GM13977 (cell line): ENCODE measurements around the gene PHLDB1.

Experiments used
- DNase-seq: peaks from one replicate; pipeline ENCODE4 v3.0.0; 2012; ENCODE audit warnings: low spot score
- in situ Hi-C: fragments of 300-500 bp; cut with MboI; formaldehyde crosslinking; loops from one replicate; pipeline ENCODE4 v1.12.0; 2022; ENCODE audit warnings: low sequenced_read_pairs, low pct_unique_long_range_greater_than_20kb, mixed read lengths, inconsistent platforms; ENCODE audit not compliant: unreplicated experiment
- TF ChIP-seq, protein P1 (sequence below): IDR thresholded peaks from 2 replicates; pipeline ENCODE4 v1.5.1; 2012; ENCODE audit warnings: mild to moderate bottlenecking, control low read depth; ENCODE audit not compliant: insufficient read depth; ENCODE audit errors: extremely low read depth, missing control alignments

The PHLDB1 gene

DNA sequence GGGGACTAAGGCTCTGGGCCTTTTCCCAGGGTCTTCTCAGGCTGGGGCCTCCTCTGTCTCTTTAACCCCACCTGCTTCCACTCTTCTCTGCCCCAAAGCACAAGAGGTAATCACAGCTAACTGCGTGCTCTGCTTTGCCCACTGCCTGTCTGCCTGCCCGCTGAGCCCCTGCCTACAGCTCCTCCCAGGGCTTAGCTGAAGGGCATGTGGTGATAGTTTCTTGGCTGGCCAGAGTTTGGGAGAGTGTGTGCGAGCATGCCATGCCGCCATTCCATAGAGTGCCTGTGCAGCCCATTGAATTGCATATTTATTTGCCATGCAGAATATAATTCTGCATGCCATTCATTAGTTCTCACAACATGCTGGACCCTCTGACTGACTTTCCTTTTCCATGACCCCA is 32.5 kb downstream of the PHLDB1 start:
- TF ChIP-seq, protein P1, sequence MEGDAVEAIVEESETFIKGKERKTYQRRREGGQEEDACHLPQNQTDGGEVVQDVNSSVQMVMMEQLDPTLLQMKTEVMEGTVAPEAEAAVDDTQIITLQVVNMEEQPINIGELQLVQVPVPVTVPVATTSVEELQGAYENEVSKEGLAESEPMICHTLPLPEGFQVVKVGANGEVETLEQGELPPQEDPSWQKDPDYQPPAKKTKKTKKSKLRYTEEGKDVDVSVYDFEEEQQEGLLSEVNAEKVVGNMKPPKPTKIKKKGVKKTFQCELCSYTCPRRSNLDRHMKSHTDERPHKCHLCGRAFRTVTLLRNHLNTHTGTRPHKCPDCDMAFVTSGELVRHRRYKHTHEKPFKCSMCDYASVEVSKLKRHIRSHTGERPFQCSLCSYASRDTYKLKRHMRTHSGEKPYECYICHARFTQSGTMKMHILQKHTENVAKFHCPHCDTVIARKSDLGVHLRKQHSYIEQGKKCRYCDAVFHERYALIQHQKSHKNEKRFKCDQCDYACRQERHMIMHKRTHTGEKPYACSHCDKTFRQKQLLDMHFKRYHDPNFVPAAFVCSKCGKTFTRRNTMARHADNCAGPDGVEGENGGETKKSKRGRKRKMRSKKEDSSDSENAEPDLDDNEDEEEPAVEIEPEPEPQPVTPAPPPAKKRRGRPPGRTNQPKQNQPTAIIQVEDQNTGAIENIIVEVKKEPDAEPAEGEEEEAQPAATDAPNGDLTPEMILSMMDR: no peak
- DNase-seq: no peak
- in situ Hi-C loops: no loop called here

DNA sequence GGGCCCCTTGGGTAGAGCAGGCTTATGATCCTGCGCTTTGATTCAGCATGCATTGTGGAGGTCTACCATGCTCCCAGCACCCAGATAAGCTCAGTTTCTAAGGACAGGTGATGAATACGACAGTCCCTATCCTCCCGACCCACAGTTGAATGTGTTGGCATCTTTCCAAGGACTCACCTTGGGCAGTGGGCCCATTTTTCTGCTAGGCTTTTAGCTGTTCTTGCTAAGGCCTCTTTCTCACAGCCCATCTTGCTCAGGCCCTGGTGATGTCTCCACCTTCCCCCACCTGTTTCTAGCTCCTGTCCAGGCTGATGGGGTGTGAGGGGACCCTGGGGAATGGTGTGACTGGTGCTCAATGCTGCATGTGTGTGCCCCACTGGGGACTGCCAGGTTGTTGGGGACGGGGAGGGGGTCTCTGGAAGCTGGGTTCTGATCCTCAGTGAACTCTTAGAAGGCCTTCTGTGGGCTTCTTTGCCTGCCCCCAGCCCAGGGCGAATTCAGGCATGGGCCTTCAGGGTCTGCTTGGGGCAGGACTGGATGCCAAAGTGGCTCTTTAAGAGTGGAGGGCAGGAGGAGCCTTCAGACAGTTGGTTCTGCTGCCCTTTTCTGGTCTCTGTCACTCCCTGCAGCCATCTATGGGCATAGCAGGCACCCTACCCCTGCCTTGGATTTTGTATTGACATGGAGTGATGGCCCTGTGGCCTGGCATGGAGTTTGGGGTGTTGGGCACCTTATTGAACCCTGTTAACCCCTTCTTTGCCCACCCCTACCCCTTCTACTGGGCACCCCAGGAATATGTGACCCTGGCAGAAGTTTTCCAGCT is 33.1 kb downstream of the PHLDB1 start:
- DNase-seq: no peak
- TF ChIP-seq, protein P1: no peak
- in situ Hi-C loops: no loop called here

DNA sequence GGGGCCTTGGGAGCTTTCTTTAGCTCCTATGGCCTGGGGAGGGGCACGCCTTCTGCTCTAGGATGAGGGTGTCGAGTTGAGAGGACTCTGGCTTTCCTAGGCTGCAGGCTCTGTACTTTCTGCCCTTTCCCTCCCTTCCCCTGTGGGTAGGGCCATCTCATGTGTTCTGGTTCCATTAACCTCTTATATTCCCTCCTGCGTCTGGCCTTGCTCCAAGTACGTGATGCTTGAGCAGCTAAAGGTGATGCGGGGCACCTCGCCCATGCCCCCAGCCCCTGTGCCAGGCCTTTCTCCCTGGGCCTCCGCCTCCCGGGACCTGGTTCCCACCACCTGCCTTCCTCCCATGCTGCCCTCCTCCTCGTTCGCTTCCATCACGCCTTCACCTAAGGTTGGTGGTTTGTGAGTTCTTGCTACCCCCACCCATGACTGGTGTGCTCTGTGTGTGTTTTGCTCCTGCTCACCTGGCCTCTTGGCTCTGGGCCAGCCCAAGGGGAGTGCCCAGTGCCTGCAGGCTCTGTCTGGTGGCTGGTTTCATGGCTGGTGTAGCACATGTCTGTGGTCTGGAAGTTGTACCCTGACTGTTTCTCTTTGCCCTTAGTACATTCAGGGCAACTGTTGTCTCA is 34.1 kb downstream of the PHLDB1 start:
- TF ChIP-seq, protein P1: no peak
- no peak for DNase-seq

DNA sequence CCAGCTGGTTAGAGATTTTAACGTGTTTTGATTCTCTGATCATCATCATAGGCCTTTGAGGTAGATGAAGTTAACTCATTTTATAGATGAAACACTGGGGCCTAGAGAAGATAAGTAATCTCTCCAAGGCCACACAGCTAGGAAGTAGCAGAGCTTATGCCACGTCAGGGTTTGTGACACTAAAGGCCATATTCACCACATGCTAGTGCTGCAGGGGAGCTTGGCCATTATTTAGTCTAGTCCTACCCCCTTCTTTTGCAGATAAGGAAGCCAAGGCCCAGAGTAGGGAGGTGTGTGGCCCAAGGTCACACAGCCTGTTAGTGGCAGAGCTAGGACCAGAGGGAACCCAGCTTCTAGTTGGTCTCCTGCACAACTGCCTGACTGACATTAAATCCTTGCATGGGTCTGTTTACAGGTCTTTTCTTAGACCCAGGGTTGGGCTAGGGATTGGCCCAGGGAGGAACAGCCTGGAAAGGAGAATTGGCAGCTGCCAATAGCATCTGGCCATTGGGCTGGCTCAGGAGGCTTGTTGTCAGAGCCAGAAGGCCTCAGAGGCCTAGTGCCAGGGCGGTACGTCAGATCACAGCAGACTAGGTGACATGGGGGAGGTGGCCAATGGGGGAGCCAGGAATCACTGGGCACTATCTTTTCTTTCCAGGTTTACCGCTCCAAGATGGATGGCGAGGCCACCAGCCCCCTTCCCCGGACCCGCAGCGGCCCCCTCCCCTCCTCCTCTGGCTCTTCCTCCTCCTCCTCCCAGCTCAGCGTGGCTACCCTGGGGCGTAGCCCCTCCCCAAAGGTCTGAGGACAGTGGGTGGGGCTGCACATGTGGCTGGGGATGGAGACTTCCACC is 36.0 kb downstream of the PHLDB1 start:
- DNase-seq: no peak
- in situ Hi-C loops: no loop called here
- TF ChIP-seq, protein P1: no peak

More for the DNA sequence above, 34.1 kb downstream of the PHLDB1 start:
- in situ Hi-C loops: no loop called here

DNA sequence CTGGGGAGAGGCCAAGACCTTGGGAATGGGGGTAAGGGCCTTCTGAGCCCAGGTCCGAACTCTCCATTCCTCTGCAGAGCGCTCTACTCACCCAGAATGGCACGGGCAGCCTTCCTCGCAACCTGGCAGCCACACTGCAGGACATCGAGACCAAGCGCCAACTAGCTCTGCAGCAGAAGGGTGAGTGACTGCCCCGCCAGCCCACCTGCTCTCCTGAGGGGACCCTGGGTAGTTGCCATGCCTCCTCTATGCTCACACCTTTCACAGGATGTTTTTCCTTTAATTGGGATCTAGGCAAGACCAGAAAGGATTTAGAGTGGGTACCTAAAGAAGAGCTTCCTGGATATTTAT is 36.6 kb downstream of the PHLDB1 start:
- in situ Hi-C loops: no loop called here

DNA sequence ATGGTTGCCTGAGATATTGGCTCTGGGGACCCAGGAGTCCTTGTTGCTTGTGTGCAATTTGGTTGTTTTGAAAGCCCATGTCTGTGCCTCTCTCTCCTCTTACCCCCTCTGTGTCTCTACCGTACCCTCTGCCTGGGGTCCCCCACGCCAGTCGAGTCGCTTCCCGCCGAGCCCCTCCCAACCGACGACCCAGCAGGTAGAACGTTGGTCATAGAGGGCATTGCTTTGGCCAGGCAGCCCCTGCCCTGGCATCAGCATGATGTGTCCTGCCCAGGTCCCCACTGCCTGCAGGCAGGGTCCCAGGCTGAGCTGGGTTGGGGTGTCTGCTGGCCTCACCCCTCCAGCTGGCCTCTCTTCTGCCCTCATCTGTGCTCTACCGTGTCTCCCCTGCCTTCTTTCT is 37.1 kb downstream of the PHLDB1 start:
- in situ Hi-C loops: no loop called here
- TF ChIP-seq, protein P1: no peak
- no peak for DNase-seq

More for the DNA sequence above, 36.6 kb downstream of the PHLDB1 start:
- TF ChIP-seq, protein P1: no peak
- DNase-seq: no peak
